Ovary (tissue), 9 donors: Measurements from ENCODE around the gene CYB5R3. TPM values are rescaled to one million over a fixed set of nuclear protein-coding genes. Genes with fewer than 3 reads are reported as not detected.
"Not testable (repeated sequence)": the region's sequence is repeated elsewhere in the genome, so short reads cannot be mapped to it uniquely, and the experiment has no call there.

Source experiments
- DNase-seq, 5 donors: peaks; one replicate each; pipeline ENCODE4 v3.0.0-alpha.2; 2019 to 2020
- H3K27ac ChIP-seq, 2 donors: fragments of 200-600 bp; one replicate each; pipeline versions ENCODE4 v1.5.1 to v1.8.0; 2019 to 2022
- H3K27me3 ChIP-seq: fragments of 200-600 bp; one replicate; pipeline ENCODE4 v1.8.0; 2022
- H3K36me3 ChIP-seq: fragments of 200-600 bp; sonication (generic); one replicate; pipeline ENCODE4 v1.5.1; 2019
- H3K4me1 ChIP-seq: one replicate; pipeline ENCODE4 v1.8.1; 2013; ENCODE audit warnings: mild to moderate bottlenecking, moderate library complexity; ENCODE audit not compliant: insufficient read depth
- H3K4me3 ChIP-seq: fragments of 200-600 bp; sonication (generic); one replicate; pipeline ENCODE4 v1.5.1; 2017
- H3K9me3 ChIP-seq, 2 donors: fragments of 200-600 bp in 1 of 2; sonication (generic) in 1 of 2; one replicate each; pipeline versions ENCODE4 v1.5.1 to v1.8.1; 2013 to 2019; ENCODE audit warnings: mild to moderate bottlenecking in 1 of 2, moderate library complexity in 1 of 2
- EP300 ChIP-seq: sonication (generic); formaldehyde crosslinking; IDR thresholded peaks from one replicate; pipeline ENCODE4 v1.6.1; 2017; ENCODE audit warnings: antibody characterized with exemption
- POLR2A ChIP-seq: fragments of 450-650 bp; IDR thresholded peaks from one replicate; pipeline ENCODE4 v1.6.1; 2017; ENCODE audit warnings: antibody characterized with exemption, mild to moderate bottlenecking, moderate library complexity
- WGBS, 3 donors: extraction: QIAGEN DNeasy Blood & Tissue Kit in 1 of 3; methylation state at CpG; one replicate each; pipeline versions ENCODE4 v1.1.5 to v1.1.7; 2013 to 2017; 5-methylcytosine and 5-hydroxymethylcytosine counted together
- intact Hi-C, 4 donors: fragments of 100-400 bp; cut with DNase I; formaldehyde crosslinking; loops; one replicate each; pipeline versions ENCODE4 v1.11.0 to v1.15.1; 2022 to 2023
- polyA plus RNA-seq, 2 donors: library from polyadenylated mRNA; stranded (reverse); fragments of 200-250 nt in 1 of 2; fragments of 350-450 nt in 1 of 2; fragmentation: Illumina TruSeq in 1 of 2; extraction: RNeasy Lipid Tissue Mini Kit (QIAGEN cat#74804) in 1 of 2; gene quantifications; one replicate each; pipeline ENCODE4 v1.2.3, GENCODE V29; 2013 to 2014
- total RNA-seq, 7 donors: library from RNA; depleted of rRNA in 2 of 7; stranded (reverse); fragments of >200 nt in 2 of 7; fragmentation: NEBNext Ultra II Directional in 3 of 7; extraction: Animal tissue kit (Norgen Biotek cat#: 25700) in 3 of 7; gene quantifications; one replicate each; pipeline versions ENCODE4 v1.1.0 to v1.2.4, GENCODE V29; 2016 to 2023
- TF ChIP-seq, protein P1 (sequence below), 3 donors: fragments of 450-650 bp in 2 of 3; fragments of 200-600 bp in 1 of 3; IDR thresholded peaks; one replicate each; pipeline versions ENCODE4 v1.5.1 to v1.8.0; 2016 to 2022; ENCODE audit warnings: antibody characterized with exemption in 3 of 3, mild to moderate bottlenecking in 1 of 3
- donor health status: DM: no; HTN: no; CAD: no; lungs with moderate emphysema.
- donor health status: DM: no; HTN: no; CAD: no.
- donor health status: Bipolar disorder and iron deficiency.
- donor health status: DM: yes; HTN: yes; CAD: no.
- donor health status: DM: no; HTN: no; CAD: no.
- donor health status: DM: yes; HTN: yes; CAD: no.

The CYB5R3 gene
- total and polyA plus RNA-seq, 9 donors: 56.9 to 279 (median 228) TPM

DNA sequence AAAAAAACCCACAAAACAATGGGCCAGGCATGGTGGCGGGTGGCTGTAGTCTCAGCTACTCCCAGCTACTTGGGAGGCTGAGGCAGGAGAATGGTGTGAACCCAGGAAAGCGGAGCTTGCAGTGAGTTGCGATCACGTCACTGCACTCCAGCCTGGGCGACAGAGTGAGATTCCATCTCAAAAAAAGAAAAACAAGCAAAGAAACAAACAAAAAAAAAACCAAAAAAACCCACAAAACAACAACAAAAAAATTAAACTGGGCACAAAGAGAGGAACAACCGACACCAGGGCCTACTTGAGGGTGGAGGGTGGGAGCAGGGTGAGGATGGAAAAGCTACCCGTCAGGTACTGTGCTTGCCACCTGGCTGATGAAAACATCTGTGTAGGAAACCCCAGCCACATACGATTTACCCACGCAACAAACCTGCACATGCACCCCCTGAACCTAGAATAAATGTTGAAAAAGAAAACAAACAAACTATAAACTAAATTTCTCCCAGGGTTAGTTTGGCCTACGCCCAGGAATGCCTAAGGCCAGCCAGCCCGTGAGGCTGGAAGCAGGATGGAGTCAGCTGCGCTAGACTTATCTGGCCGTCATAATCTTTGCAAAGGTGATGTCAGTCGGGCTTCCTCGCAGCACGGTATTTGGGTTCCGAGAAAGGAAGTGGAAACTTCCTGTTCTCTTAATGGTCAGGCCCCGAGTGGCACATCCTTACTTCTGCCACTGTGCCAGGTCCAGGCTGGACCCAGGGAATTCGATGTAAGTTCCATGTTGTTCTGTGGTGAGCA lies 21.9 kb upstream of the CYB5R3 start:
- no peak overlapping the region for H3K27ac ChIP-seq
- no peak overlapping the region for H3K4me3 ChIP-seq
- H3K4me1 ChIP-seq: peaks cover 2% of the 10 kb centered on the region
- H3K27me3 ChIP-seq: no peaks in the 10 kb centered on the region
- intact Hi-C loops: no loop called here
- H3K36me3 ChIP-seq: no peaks in the 10 kb centered on the region
- no peaks in the 10 kb centered on the region for H3K9me3 ChIP-seq
- TF ChIP-seq, protein P1, sequence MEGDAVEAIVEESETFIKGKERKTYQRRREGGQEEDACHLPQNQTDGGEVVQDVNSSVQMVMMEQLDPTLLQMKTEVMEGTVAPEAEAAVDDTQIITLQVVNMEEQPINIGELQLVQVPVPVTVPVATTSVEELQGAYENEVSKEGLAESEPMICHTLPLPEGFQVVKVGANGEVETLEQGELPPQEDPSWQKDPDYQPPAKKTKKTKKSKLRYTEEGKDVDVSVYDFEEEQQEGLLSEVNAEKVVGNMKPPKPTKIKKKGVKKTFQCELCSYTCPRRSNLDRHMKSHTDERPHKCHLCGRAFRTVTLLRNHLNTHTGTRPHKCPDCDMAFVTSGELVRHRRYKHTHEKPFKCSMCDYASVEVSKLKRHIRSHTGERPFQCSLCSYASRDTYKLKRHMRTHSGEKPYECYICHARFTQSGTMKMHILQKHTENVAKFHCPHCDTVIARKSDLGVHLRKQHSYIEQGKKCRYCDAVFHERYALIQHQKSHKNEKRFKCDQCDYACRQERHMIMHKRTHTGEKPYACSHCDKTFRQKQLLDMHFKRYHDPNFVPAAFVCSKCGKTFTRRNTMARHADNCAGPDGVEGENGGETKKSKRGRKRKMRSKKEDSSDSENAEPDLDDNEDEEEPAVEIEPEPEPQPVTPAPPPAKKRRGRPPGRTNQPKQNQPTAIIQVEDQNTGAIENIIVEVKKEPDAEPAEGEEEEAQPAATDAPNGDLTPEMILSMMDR (IDR thresholded peaks at IDR 0.05): no peak
- TF ChIP-seq EP300: no peak
- TF ChIP-seq POLR2A: no peak
- no peak for DNase-seq
- WGBS, 3 donors: 73 to 75% (median 75%) methylated on average over 19 of the region's 19 CpGs

- Histone ChIP-seq H3K36me3 (no peaks in the 10 kb centered on the region), H3K4me1 (peaks cover 2% of the 10 kb centered on the region), H3K4me3 (no peak overlapping the region), H3K27me3 (no peaks in the 10 kb centered on the region), H3K27ac (no peak overlapping the region), H3K9me3 (no peaks in the 10 kb centered on the region)
- intact Hi-C loops: no loop called here
- WGBS, 3 donors: 79 to 87% (median 85%) methylated on average over 4 of the region's 4 CpGs
- TF ChIP-seq POLR2A: no peak
- TF ChIP-seq, protein P1 (IDR thresholded peaks at IDR 0.05): no peak
- TF ChIP-seq EP300: no peak
- no peak for DNase-seq
Measured at GRCh38 chr22:42670046-42670445, 20.9 kb upstream of the CYB5R3 start.

DNA sequence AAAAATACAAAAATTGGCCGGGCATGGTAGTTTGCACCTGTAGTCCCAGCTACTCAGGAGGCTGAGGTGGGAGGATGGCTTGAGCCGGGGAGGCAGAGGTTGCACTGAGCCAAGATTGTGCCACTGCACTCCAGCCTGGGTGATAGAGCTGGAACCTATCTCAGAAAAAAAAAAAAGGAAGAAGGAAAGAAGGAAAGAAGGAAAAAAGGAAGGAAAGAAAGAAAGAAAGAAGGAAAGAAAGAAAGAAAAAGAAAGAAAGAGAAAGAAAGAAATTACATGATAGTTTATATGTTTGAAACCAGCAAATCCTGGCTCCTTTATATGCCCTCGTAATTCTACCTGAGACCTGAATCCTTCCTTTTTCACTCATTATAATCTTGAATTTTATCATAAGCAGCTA lies 17.2 kb upstream of the CYB5R3 start:
- intact Hi-C loops: loop anchor here in 3 of 4 donors (5.0 to 10.0 kb wide), 4 partner anchors 48 to 428 kb away; partner anchors contain the start of gene ARFGAP3 (in 1 of the 3)
- WGBS, 3 donors: 83 to 85% (median 83%) methylated on average over 3 of the region's 3 CpGs
- H3K27ac ChIP-seq, H3K4me1 ChIP-seq, H3K4me3 ChIP-seq, DNase-seq, H3K27me3 ChIP-seq, H3K36me3 ChIP-seq, H3K9me3 ChIP-seq: not testable (repeated sequence)

GRCh38 chr22:42664976-42665831 lies 16.0 kb upstream of the CYB5R3 start:
- Histone ChIP-seq H3K4me3 (no peak overlapping the region), H3K9me3 (no peaks in the 10 kb centered on the region), H3K27ac (no peak overlapping the region), H3K4me1 (no peaks in the 10 kb centered on the region), H3K27me3 (no peaks in the 10 kb centered on the region), H3K36me3 (no peaks in the 10 kb centered on the region)
- TF ChIP-seq, protein P1 (IDR thresholded peaks at IDR 0.05): no peak
- TF ChIP-seq EP300 (no peak), POLR2A (no peak)
- 70 to 79% (median 73%) methylated on average over 10 to 11 of the region's 11 CpGs for WGBS, 3 donors
- intact Hi-C loops: loop anchor here (5.0 to 10.0 kb wide), 5 partner anchors 50 to 430 kb away; partner anchors contain the start of gene ARFGAP3 (in 1 of the 4)
- no peak for DNase-seq
